ENCODE results near the gene SERPINE1. TPM values are rescaled to one million over a fixed set of nuclear protein-coding genes. Genes with fewer than 3 reads are reported as not detected.
A peak's percentile ranks its signal among the peaks of the same experiment; 100 is the strongest.

The SERPINE1 gene
- total RNA-seq, 4 donors from 2014 or later = 36.4 to 861 (median 118) TPM

DNA sequence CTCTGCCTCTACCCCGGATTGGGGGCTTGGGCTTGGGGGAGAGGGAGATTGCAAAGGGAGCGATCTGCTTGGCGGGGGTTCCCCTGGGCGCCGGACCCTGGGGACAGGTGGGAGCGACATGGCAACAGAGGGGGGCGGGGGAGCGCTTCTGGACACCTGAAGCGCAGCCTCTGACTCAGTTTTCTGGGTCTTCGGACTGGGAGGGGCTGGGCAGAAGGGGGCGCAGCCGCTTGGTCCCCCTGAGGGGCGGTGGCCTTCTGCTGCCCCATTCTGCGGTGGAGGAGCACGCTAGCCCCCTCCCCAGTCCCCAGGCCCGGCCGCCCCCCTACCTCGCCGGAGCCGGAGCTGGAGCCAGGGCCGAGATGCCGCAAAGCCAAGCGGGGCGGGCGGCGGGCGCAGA, 52.8 kb downstream of the SERPINE1 start:
- TF ChIP-seq, protein P1, sequence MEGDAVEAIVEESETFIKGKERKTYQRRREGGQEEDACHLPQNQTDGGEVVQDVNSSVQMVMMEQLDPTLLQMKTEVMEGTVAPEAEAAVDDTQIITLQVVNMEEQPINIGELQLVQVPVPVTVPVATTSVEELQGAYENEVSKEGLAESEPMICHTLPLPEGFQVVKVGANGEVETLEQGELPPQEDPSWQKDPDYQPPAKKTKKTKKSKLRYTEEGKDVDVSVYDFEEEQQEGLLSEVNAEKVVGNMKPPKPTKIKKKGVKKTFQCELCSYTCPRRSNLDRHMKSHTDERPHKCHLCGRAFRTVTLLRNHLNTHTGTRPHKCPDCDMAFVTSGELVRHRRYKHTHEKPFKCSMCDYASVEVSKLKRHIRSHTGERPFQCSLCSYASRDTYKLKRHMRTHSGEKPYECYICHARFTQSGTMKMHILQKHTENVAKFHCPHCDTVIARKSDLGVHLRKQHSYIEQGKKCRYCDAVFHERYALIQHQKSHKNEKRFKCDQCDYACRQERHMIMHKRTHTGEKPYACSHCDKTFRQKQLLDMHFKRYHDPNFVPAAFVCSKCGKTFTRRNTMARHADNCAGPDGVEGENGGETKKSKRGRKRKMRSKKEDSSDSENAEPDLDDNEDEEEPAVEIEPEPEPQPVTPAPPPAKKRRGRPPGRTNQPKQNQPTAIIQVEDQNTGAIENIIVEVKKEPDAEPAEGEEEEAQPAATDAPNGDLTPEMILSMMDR (IDR thresholded peaks at IDR 0.05) = no peak
- ATAC-seq (ENCODE audit: low FRiP score) (no peak), DNase-seq (ENCODE audit: low spot score) (no peak)

DNA sequence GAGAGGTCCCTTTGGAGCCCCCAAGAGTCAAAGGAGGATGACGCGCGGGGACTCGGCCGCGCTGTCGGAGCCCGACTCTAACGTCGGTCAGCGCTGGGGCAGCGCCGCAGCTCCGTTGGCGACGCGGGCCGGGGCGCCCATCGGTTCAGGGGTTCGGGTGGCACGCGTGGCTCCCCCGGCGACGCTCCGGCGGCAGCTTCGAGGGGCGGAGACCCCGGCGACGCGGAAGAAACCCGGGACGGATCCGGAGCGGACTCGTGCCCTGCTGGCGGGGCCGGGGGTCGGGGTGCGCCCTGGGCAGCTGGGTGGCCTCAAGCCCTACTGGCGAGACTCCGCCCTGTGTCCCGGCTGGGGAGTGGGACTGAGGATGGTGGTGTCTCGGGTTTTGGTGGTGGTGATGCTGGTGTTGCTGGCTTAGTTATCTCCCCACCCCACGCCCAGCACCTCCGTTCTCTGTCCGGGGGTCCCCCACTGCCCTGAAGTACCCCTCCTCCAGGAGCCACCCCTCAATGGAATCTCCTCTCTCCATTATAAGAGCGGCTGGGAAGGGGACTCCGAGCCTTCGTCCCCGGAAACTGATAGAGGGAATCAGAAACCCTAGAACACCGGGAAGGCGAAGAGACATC, 53.3 kb downstream of the SERPINE1 start, which contains the start of gene NAT16:
NAT16 (minus strand) TSS at position 164 of the 626 bp plus-strand sequence. CDS start 5,486 bp downstream, outside the sequence.
- ATAC-seq (ENCODE audit: low FRiP score) = no peak
- no peak for DNase-seq (ENCODE audit: low spot score)
- TF ChIP-seq, protein P1 (IDR thresholded peaks at IDR 0.05) = no peak

DNA sequence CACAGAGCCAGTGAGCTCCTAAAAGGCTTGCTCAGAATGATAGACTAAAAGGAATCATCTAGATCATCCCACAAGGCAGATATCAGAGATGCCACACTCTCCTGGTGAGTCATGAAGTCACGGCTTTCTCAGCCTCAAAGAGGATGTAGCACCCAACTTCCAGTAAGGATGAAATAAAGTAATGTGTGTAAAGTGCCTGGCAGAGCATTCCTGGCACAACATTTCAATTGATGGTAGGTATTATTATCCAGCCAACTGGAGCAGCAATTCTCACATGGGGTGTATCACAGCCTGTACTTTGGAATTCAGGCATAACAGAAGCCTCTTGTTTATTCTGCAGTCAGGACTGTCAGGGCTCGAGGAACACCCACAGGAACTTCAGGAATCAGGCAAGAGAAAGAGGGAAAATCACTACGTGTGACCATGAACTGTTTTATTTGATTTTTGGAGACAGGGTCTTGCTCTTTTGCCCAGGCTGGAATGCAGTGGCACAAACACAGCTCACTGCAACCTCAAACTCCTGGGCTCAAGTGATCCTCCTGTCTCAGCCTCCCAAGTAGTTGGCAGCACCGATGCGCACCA, 58.4 kb downstream of the SERPINE1 start:
- ATAC-seq (ENCODE audit: low FRiP score) (peak; percentile 38), DNase-seq (ENCODE audit: low spot score) (no peak)
- TF ChIP-seq, protein P1 (IDR thresholded peaks at IDR 0.05) = no peak

DNA sequence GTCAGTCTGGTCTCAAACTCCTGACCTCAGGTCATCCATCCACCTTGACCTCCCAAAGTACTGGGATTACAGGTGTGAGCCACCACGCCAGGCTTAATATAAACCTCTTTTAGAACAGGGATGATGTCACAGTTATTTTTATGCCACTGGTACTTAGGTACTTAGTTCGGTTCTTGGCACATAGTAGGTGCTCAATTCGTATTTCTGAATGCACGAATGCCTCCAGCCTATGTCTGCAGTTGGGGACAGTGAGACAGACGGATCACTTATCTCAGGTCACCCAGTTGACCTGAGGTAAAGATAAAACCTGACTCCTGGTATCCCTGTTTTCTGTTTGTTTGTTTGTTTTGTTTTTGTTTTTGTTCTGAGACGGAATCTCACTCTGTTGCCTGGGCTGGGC, 59.3 kb downstream of the SERPINE1 start:
- ATAC-seq (ENCODE audit: low FRiP score) (no peak), DNase-seq (ENCODE audit: low spot score) (no peak)
- TF ChIP-seq, protein P1 (IDR thresholded peaks at IDR 0.05) = no peak

DNA sequence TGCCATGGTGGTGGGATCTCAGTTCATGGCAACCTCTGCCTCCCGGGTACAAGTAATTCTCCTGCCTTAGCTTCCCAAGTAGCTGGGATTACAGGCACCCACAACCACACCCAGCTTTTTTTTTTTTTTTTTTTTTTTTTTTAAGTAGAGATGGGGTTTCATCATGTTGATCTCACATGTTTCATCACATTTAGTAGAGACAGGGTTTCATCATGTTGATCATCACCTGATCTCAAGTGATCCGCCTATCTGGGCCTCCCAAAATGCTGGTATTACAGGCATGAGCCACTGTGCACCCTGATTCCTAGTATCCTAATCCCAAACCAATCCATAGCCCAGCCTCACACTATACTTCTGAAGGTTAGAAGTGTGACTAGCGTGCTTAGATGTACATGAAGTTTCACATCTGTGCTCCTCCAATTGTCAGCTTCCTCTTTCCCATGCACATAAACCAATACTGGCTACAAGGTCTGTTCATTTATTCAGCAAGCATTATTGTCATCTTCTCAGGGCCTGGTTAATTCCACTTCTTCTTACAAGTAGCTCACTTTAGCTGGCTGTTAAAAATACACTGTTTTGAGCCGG, 60.0 kb downstream of the SERPINE1 start:
- TF ChIP-seq, protein P1 (IDR thresholded peaks at IDR 0.05) = no peak
- ATAC-seq (ENCODE audit: low FRiP score) (no peak), DNase-seq (ENCODE audit: low spot score) (no peak)

Small RNA genes lying within 50 kb of the gene (small RNA-seq; reads per million reads assigned to genes)
- gene MIR4653 = not detected

Other genes with a start within 250 kb of the SERPINE1 start
- 1 to 10 TPM; 4.7 to 8.0 (median 7.3) TPM for gene UFSP1, start 237.4 kb upstream of the SERPINE1 start, total RNA-seq
- under 1 TPM; 0.50 to 0.96 (median 0.73) TPM for gene ACHE, start 231.2 kb upstream of the SERPINE1 start, total RNA-seq
- 1 to 10 TPM in 1 of 4 donors, under 1 TPM in 3; 0.09 to 1.1 (median 0.24) TPM for gene MUC3A, start 177.6 kb upstream of the SERPINE1 start, total RNA-seq
- gene MUC12, start 157.5 kb upstream of the SERPINE1 start, total RNA-seq = 1 to 10 TPM in 1 of 4 donors, not detected in 3; 2.4 TPM
- not detected for gene MUC17, start 107.0 kb upstream of the SERPINE1 start, total RNA-seq
- gene TRIM56, start 41.6 kb upstream of the SERPINE1 start, total RNA-seq = 10 to 100 TPM; 14.1 to 41.1 (median 20.9) TPM
- gene AP1S1, start 27.4 kb downstream of the SERPINE1 start, total RNA-seq = 10 to 100 TPM; 30.7 to 52.3 (median 36.4) TPM
- under 1 TPM in 1 of 4 donors, not detected in 3; 0.60 TPM for gene VGF, start 38.5 kb downstream of the SERPINE1 start, total RNA-seq
- under 1 TPM in 1 of 4 donors, not detected in 3; 0.09 TPM for gene NAT16, start 53.2 kb downstream of the SERPINE1 start, total RNA-seq
- not detected for gene MOGAT3, start 73.9 kb downstream of the SERPINE1 start, total RNA-seq
- 10 to 100 TPM; 41.1 to 68.5 (median 51.6) TPM for gene PLOD3, start 90.5 kb downstream of the SERPINE1 start, total RNA-seq
- 100 to 1,000 TPM in 1 of 4 donors, 10 to 100 TPM in 3; 54.6 to 113 (median 77.1) TPM for gene ZNHIT1, start 91.1 kb downstream of the SERPINE1 start, total RNA-seq
- 100 to 1,000 TPM in 1 of 4 donors, 10 to 100 TPM in 3; 43.3 to 280 (median 60.5) TPM for gene CLDN15, start 110.7 kb downstream of the SERPINE1 start, total RNA-seq
- gene FIS1, start 118.0 kb downstream of the SERPINE1 start, total RNA-seq = 100 to 1,000 TPM; 243 to 384 (median 344) TPM
- gene IFT22, start 194.7 kb downstream of the SERPINE1 start, total RNA-seq = 10 to 100 TPM in 2 of 4 donors, 1 to 10 TPM in 2; 8.4 to 21.4 (median 12.6) TPM
- gene COL26A1, start 235.8 kb downstream of the SERPINE1 start, total RNA-seq = under 1 TPM in 1 of 4 donors, not detected in 3; 0.37 TPM